Right kidney (tissue), 1 donor: Measurements from ENCODE around the gene ACSM3.
"Not testable (repeated sequence)": the region's sequence is repeated elsewhere in the genome, so short reads cannot be mapped to it uniquely, and the experiment has no call there.

ENCODE experiments used
- DNase-seq: peaks from one replicate; pipeline ENCODE4 v3.0.0-alpha.2; 2016

Gene ACSM3

GRCh38 chr16:20805684-20806167 lies 41.9 kb downstream of the ACSM3 start:
- not testable (repeated sequence) for DNase-seq

- peak; percentile 91 for DNase-seq
Measured at GRCh38 chr16:20806168-20807050, 42.6 kb downstream of the ACSM3 start, which contains the start of the genes ERI2 and REXO5. Gene ERI2, minus strand, starts transcription at chr16:20806472. Its CDS starts 42 bp downstream, at chr16:20806430. Gene REXO5, plus strand, starts transcription at chr16:20806527. Its CDS starts 427 bp downstream, at chr16:20806954.

- DNase-seq = no peak
Measured at GRCh38 chr16:20807862-20808261, 44.0 kb downstream of the ACSM3 start.

DNA sequence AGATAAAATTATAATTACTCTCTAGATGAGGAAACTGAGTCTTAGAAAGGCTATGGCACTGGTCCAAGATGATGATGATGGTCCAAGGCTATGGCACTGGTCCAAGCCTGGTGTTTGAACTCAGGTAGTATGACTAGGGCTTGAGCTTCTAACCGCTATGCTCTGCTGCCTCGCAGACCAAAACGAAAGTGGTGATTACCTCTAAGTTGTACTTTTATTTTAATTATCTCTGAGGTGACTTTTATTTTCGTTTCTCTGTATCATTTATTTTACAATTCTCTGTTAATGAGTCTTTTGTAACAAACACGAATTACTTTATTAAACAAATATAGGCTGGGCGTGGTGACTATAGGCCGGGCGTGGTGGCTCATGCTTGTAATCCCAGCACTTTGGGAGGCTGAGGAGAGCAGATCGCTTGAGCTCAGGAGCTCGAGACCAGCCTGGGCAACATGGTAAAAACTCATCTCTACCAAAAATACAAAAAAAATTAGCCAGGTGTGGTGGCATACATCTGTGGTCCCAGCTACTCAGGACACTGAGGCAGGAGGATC lies 48.1 kb downstream of the ACSM3 start:
- DNase-seq = no peak

DNA sequence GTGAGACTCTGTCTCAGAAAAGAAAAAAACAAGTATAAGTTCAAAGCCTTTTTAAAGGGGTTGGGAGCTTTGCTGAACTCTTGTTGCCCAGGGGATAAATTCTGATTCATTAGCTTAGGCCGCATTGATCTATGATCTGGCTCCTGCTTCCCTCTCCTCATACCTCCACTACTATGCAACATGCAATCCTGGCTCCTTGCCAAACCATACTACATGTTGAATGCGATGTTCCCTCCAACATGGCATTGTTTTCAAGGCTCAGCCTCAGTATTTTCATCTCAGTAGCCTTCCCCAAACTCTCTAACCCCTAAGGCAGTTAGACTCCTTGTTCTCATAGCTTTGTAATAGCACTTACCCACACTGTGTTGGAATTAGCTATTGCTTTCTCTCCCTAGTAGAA lies 48.7 kb downstream of the ACSM3 start:
- DNase-seq = no peak

DNA sequence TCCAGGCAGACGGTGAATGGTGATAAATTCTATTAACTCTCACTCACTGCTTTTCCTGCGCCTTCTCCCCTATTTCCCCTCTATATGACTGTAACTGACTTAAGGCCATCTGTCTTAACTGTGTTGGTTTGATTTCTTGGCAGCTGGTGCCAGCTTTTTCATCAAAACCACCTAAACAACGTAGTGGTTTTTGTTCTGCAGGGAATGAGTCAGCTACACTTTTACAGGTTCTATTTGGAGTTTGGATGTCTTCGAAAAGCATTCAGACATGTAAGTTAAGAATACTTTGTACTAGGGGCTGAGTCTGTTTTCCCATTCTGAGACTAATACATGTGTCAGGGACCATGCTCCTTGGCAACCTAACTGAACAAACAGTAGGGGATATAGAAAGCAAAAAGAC lies 51.0 kb downstream of the ACSM3 start:
- no peak for DNase-seq

- DNase-seq = no peak
Measured at GRCh38 chr16:20818929-20819585, 55.2 kb downstream of the ACSM3 start.

- no peak for DNase-seq
Measured at GRCh38 chr16:20821682-20822081, 57.9 kb downstream of the ACSM3 start.

DNA sequence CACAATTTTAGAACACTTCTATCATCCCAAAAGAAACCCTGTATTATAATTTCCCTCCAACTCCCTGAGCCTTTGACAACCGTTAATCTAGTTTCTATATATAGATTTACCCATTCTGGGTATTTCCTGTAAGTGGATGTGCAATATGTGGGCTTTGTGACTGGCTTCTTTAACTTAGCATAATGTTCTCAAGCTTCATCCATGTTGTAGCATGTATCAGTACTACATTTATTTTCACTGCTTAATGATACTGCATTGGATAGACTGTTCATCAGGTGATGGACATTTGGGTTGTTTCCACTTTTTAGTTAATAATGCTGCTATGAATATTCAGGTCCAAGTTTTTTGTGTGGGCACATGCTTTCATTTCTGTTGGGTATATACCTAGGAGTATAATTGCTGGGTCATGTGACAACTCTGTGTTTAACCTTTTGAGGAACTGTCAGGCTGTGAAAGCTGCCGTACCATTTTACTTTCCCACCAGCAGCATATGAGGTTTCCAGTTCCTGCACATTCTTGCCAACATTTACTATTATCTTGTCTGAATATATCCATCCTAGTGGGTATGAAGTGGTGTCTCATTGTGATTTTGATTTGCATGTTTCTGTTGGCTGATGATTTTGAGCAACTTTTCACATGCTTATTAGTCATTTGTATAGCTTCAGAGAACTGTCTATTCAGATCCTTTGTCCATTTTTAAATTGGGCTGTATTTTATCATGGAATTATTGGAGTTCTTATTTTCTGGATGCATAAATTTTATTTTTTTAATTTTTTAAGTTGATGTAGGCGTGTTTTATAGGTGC lies 58.9 kb downstream of the ACSM3 start:
- no peak for DNase-seq

- DNase-seq = no peak
Measured at GRCh38 chr16:20826039-20826566, 62.3 kb downstream of the ACSM3 start.

DNA sequence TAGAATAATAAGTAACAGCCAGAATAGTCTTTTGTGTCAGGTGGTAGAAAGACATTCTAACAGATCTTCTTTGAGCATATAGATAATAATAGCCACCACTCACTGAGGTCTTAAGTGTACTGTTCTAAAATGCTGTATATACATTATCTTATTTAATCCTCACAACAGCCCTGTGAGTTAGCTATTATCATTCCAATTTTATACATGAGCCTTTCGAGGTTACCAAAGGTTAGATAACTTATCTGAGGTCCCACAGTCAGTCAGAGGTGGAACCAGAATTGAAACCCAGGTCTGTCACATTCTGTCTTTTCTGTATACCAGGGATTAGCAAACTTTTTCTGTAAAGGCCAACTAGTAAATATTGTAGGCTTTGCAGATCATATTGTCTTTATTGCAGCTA lies 65.7 kb downstream of the ACSM3 start:
- no peak for DNase-seq

DNA sequence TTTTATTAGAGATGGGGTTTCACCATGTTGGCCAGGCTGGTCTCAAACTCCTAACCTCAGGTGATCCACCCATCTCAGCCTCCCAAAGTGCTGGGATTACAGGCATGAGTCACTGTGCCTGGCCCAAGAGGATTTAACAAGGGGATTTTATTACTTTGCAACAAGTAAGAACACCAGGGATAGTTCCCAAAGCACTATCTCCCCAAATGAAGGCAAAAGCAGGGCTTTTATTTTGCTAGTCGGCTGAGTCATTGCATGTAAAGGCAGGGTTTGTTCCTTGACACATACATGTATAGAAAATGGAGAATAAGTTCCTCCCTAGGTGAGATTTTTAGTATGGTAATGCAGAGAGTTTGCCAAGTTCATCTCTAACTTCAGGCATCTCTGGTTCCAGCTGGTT lies 66.6 kb downstream of the ACSM3 start:
- no peak for DNase-seq

GRCh38 chr16:20833086-20833485 lies 69.3 kb downstream of the ACSM3 start:
- DNase-seq = no peak

- no peak for DNase-seq
Measured at GRCh38 chr16:20838240-20838639, 74.4 kb downstream of the ACSM3 start.

- no peak for DNase-seq
Measured at GRCh38 chr16:20839504-20839903, 75.7 kb downstream of the ACSM3 start.

DNA sequence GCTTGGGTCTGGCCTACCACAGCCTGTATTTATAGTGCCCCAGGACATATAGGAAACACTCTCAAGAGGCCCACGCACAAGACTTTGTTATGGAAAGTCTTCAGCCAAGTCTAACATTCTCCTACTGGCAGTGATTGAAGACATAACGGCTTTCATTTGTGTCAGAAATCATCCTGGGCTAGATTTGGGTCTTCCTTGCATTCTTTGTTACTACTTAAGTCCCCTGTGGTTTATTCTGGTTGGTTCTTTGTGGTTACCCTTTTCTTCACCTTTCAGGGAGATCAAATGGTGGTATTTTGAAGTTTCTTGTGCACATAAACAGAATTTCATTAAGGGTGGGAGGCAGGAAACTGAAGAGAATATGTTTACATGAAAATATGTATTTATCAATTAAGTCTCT lies 80.2 kb downstream of the ACSM3 start:
- no peak for DNase-seq

GRCh38 chr16:20844588-20844987 lies 80.8 kb downstream of the ACSM3 start:
- DNase-seq = no peak

GRCh38 chr16:20846030-20846429 lies 82.2 kb downstream of the ACSM3 start:
- DNase-seq = no peak

GRCh38 chr16:20846551-20846950 lies 82.7 kb downstream of the ACSM3 start:
- DNase-seq = no peak
